Hepatic stellate cell (primary cell): ENCODE measurements around the gene CCM2L.

Experiments
- DNase-seq: peaks from one replicate; pipeline ENCODE4 v3.0.0; 2011; ENCODE audit warnings: low spot score

Gene CCM2L

DNA sequence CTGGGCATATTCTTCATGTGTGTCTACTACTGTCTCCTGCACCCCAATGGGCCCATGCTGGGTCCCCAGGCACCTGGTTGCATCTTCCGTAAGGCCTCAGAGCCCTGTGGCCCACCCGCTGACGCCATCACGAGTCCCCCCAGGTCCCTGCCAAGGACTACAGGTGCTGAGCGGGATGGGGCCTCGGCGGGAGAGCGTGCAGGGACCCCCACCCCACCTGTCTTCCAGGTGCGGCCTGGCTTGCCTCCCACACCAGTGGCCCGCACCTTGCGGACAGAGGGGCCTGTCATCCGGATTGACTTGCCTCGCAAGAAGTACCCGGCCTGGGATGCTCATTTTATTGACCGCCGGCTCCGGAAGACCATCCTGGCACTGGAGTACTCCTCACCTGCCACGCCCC, 13.2 kb upstream of the CCM2L start:
- DNase-seq: no peak

DNA sequence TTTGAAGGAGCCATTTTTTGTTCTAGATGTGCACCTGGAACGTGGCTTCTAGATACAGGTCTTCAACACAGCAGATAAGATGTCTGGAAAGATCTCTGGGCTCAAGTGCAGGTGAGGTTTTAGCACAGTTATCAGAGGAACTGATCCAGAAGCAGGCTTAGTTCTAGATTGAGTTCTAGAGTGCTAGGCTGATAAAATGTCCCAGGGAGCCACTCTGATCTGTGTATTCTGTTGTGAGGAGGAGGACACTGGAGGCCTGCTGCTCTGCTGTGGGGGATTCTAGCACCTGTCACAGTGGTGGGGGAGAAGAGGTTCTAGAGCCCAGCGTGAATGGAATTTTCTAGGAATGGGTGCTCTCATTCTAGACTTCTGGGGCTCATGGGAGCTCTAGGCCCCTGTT, 12.0 kb upstream of the CCM2L start:
- DNase-seq: no peak

DNA sequence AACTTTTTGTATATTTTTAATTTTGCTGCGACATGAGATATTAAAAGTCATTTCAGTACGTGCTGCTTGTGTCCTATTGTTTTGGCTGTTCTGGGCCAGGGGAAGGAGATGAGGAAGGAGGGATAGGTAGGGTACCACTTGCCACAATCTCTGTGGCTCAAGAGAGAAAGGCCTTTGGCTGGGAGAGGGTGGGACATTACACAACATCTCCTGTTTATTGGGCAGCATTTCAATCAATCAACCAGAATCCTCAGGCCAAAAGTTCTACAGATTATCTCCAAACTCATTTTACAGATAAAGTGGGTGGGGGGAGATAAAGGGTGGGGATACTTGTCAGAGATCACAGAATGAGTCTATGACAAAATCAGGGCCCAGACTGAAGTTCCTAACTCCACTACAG, 6.9 kb upstream of the CCM2L start:
- DNase-seq: no peak

DNA sequence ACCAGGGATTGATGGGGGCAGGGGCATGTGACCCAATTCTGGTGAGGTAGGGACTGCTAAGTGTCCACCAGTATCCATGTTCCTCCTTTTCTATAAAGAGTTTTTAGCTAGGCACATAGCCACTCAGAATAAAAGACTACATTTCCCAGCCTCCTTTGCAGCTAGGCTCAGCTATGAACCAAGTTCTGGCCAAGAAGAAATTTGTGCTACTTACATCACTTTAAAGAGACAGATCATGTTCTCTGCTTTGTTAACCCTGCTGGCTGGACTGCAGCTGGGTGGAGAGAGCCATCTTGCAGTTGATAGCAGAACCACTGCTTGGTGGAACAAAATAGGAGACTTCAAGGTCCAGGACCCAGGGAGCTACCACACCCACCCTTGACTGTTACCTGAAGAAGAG, 5.3 kb upstream of the CCM2L start:
- DNase-seq: peak; percentile 43

DNA sequence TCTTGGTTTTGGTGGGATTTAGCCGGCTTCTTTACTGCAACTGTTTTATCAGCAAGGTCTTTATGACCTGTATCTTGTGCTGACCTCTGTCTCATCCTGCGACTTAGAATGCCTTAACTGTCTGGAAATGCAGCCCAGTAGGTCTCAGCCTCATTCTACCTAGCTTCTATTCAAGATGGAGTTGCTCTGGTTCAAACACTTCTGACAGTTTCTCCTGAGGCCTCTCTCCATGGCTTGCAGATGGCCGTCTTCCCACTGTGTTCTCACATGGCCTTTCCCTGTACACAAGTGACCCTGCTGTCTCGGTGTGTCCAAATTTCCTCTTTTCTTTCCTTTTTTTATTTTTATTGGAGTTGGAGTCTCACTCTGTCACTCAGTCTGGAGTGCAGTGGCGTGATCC, 4.2 kb upstream of the CCM2L start:
- no peak for DNase-seq

DNA sequence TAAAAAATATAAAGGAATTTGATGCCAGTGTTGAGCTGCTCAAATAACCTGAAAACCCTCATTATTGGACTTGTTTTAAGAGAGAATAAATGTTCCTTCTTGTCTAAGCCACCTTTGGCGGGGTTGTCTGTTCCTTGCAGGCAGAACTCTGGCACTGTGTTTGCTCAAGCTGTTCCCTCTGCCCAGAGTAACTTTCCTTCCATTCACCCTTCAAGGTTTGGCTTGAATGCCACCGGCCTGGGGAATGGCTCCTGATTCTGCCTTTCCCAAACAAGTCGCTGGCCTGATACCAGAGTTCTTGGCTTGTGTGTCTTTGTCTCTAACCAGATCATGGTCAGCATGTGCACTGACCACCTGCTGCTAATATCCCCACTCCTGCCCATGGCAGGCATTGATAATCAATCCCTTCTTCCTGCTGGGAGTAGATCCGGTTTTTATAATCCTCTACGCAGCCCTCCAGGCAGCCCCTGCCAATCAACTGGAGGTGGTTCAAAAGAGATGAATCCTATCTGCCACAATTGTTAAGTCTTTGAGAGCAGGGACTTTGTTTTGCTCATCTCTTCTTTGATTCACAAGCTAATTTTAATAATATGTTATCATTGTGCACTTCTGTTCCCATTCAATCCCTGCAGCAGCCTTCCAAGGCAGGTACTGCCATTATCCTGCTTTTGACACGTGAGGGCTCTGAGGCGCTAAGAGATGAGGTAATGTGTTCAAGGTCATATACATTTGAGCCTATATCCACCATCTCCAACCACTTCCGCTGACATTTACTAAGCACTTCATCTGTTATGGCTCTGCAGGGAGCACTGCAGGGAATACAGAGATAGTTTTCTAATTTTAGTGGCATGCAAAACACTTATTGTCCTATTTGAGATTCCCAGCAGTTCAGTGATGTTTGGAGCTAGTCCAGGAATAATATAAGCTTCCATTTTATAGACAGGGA, 3.1 kb upstream of the CCM2L start:
- no peak for DNase-seq

DNA sequence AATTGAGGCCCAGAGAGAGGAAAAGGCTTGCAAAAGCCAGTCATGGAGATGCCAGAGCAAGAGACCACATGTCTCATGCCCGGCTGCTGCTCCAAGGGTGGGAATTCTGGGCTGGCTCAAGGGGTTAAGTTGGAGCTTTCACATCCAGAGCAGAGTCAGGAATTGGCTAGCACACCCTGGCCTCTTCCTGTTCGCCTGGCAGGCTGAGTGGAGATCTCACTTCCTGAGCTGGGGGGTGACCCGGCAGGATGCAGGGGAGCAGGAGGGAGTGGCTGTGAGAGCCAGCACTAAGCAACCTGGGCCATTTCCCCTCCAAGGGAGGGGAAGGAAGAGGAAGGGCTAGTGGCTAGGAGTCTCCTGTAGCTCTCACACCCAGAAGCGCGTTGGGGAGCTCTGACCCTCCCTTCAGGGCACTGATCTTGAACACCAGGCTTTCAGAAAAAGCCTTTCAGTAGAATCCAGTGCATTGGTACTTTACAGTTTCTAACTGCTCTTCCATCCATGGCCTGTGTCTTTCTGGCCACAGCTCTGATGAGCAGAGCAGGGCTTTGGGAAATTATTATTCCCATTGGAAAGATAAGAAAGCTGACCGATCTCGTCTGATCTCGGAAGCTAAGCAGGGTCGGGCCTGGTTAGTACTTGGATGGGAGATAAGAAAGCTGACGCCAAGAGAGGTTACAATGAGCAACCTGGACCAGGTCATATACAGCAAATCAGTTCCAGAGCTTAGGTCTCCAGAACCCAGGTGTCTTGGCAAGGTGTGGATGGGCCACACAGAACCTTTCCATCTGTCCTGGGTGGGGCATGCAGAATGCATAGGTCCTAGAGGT, 2.2 kb upstream of the CCM2L start:
- no peak for DNase-seq

DNA sequence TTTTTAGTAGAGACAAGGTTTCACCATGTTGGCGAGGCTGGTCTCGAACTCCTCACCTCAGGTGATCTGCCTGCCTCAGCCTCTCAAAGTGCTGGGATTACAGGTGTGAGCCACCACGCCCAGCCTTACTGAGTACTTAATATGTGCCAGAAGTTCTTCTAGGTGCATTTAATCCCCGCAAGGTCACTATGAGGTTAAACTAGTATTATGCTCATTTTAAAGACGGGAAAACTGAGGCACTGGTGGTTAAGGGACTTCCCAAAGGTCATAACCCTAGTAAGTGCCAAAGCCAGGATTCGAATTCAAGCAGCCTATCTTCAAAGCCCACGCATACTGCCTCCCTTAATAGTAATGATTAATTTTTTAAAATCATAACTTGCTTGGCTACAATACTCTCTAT, 674 bp upstream of the CCM2L start:
- no peak for DNase-seq

DNA sequence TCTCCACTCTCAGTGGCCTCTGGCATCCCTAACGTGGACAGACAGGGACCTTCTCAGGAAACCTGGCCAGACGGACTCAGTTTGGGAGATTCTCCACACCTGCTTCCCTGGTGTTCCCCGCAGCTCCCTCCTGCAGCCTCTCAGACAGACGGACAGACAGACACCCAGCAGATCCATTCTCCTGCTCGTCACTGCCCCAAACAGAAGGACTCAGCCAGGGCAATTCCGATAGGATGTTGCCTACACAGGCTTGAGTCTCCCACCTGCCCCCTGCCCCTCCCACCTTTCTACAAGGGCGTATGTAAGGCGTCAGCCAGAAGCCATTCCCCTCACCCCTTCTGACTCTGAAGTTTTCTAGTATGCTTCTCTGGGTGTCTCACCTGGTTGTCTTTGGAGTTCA, 428 bp downstream of the CCM2L start:
- no peak for DNase-seq

DNA sequence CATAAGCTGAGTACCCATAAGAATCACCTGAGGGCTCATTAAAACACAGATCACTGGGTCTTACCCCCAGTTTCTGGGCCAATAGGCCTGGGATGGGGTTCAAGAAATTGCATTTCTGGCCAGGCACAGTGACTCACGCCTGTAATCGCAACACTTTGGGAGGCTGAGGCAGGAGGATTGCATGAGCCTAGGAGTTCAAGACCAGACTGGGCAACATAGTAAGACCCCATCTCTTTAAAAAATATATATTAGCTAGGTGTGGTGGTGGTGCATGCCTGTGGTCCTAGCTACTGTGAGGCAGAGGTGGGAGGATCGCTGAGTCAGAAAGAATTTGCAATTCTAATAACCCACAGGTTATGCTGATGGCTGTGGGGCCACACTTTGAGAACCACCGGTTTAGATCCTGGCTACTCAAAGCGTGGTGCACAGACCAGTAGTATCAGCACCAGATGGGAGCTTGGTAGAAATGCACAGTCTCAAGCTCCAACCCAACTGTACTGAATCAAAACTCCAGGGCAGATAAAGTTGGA, 2.0 kb downstream of the CCM2L start:
- DNase-seq: no peak

DNA sequence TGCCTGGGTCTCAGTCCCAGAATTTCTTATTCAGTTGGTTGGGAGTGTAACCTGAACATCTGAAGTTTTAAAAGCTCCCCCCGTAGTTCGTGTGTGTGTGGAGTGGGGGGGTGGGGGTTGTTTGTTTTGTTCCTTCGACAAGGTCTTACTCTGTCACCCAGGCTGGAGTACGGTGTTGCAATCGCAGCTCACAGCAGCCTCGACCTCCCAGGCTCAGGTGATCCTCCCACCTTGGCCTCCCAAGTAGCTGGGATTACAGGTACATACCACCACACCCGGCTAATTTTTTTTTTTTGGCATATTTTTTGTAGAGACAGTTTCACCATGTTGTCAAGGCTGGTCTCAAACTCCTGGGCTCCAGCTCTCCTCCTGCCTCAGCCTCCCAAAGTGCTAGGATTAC, 3.1 kb downstream of the CCM2L start:
- DNase-seq: no peak

DNA sequence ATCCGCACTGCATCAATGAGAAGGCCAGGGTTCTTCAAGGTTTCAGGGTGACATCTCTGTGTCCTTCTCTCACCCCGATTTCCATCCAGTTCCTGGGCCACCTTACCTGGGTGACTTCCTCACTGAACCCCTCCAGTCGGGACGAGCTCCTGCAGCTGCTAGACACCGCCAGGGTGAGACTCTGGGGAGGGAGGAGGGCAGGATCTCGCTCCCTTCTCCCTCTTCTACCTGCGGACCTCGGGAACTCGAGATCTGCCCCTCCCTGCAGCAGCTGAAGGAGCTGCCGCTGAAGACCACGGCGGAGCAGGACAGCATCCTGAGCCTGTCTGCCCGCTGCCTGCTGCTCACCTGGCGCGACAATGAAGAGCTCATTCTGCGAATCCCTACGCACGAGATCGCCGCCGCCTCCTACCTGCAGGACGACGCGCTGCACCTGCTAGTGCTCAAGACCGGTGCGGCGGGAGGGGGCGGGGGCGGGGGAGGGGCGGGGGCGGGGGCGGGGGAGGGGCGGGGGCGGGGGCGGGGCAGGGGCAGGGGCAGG, 7.5 kb downstream of the CCM2L start:
- DNase-seq: no peak

DNA sequence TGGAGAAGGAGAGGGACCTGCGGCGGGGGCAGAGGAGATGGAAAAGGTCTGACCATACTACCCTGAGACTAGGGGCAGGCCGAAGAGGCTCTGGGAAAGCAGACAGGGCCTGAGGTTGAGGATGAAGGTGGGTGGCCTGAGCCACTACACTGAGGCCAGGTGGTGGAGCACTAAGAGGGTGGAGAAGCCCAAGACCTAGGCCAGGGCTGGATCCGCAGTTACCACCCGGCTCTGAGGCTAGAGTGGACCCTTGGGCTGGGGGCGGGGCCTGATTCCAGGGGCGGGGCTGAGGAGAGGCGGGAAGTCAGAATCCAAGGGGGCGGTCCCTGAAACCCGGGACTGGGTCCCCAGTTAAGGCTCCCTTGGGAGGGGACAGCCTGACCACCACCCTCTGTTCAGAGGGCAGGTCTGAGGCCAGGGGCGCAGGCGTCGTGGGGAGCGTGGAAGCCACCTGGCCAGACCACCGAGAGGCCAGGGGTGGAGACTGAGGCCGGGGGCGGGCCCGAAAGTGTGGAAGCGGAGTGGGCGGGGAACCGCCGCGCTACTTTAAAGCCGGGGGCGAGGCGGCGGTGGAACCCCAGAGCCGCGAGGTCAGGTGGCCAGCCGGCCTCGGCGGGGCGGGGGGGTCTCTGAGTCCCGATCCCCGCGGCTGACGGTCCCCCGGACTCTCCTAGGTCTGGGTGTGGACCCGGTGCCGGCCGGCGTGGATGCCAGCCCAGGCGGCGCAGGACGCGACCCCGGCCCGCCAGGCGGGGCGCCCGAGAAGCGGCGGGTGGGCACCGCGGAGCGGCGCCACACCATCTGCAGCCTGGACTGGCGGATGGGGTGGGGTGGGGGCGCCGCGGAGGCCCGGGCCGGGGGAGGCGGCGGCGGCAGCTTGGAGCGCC, 8.3 kb downstream of the CCM2L start:
- DNase-seq: no peak

DNA sequence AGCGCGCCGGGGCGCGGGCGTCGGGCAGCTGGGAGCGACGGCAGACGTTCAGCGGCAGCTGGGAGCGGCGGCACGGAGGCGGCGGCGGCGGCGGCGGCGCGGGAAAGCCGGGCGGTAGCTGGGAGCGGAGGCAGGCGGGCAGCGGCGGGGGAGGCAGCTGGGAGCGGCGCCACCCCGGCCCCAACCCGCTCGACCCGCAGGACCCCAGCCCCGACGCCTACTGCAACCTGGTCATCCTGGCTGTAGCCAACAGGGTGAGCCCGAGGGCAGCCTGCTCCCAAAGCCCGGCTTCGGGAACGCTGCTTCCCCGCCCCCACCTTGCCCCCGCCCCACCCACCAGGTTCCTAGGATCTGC, 8.9 kb downstream of the CCM2L start:
- DNase-seq: no peak

DNA sequence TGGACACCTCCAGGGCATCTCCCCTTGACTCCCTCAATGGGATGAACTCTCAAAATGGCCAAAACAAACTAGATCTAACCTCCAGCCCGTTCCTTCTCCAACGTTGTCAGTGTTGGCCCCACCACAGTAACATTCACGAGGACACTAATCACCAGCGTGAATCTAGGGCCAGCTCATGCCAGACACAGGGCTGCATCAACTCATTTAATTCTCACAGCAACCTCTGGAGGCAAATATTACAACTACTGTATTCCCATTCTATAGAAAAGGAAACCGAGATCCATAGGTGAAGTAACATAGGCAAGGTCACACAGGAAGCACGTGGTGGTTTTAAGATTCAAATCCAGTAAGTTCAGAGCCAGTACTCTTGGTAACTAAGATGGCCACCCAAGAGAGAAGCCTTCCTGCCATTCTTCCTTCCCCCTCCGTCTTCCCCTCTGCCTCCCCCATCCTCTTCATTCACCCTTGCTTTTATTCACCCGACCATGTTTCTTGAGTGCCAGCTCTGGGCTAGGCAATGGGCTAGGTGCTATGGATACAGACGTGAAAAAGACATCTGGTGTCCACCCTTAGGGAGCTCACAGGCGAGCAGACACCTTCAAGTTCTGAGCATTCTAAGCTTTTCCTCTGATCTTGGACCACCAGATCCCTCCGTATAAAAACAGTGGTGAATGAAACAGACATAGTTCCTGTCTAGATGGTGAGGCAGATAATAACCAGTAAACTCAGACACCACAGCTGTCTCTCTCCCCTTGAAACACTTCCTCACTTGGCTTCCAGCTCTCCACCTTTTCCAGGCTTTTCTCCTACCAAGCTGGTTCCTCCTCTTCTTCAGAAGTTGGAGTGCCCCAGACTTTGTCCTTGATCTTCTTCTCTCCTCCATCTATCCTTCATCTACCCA, 9.6 kb downstream of the CCM2L start:
- DNase-seq: no peak

DNA sequence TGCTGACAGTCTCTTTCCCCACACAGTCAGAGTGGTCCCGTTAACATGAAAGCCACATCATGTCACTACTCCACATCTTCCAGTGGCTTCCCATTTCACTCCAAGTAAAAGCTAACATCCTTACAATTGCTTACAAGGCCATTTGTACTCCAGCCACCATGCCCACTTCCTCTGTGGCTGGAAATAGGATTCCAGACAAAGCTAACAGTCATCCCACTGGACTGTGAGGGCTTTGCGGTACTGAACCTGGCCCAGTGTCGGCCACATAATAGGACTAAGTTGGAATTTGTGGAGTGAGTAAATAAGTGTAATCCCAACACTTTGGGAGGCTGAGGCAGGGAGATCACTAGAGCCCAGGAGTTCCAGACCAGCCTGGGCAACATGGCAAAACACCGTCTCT, 10.9 kb downstream of the CCM2L start:
- DNase-seq: no peak

DNA sequence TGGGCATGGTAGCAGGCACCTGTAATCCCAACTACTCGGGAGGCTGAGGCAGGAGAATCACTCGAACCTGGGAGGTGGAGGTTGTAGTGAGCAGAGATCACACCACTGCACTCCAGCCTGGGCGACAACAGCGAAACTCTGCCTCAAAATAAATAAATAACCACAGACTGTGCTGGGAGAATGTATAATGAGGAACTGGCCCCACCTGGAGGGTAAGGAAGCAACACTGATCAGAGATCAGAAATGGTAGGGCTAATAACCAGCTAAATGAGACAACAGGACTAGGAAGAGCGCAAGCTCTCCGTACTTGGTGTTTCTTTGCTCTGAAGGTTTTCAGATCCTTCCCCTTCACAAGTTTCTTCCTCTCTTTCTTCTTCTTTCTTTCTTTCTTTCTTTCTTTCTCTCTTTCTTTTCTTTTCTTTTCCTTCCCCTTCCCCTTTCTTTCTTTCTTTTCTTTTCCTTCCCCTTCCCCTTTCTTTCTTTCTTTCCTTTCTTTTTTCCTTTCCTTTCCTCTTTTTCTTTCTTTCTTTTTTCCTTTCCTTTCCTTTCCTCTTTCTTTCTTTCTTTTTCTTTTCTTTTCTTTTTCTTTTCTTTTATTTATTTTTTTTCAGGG, 14.6 kb downstream of the CCM2L start:
- no peak for DNase-seq

DNA sequence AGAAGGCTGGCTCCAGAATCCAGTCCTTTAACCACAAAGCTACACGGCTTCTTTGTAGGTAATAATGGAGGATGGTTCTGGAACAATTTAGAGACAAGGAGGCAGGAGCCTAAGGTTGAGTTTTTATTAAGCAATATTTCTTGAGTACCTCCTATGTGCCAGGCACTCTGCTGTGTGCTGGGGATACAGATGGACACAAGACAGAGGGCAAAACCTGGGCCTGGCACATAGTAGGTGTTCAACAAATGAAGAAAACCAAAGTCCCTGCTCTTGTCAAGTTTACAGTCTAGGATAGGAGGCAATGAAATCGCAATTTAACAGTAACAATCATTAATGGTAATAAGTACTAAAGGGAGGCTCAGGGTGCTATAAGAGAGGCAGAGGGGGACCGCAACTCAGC, 17.4 kb downstream of the CCM2L start:
- DNase-seq: no peak

DNA sequence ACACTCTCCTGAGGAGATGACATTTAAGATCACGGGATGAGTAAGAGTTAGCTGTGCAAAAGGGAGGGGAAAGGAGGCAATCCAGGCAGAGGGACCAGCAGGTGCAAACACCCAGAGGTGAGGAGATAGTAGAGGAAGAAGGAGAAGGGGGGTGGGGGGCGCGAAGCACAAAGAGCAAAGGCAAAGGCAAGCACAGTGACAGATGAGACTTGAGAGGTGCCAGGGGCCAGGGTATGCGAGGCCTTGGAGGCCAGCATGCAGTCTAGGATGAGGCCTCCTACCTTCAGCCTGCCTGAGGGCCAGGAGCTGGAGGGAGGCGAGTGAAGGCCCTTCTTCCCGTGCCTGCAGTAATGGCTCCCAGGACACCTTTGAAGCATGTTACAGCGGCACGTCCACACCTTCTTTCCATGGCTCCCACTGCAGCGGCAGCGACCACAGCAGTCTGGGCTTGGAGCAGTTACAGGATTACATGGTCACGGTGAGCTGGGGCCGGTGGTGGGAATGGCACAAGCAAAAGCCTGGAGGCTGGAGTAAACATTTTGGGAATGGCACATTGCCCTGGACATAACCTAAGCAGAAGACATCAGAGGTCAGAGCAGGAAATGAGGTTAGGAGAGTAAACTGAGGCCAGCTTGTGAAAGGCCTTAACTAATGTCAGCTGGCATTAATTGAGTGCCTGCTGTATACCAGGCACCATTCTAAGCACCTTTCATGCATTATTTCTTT, 18.6 kb downstream of the CCM2L start:
- DNase-seq: no peak

DNA sequence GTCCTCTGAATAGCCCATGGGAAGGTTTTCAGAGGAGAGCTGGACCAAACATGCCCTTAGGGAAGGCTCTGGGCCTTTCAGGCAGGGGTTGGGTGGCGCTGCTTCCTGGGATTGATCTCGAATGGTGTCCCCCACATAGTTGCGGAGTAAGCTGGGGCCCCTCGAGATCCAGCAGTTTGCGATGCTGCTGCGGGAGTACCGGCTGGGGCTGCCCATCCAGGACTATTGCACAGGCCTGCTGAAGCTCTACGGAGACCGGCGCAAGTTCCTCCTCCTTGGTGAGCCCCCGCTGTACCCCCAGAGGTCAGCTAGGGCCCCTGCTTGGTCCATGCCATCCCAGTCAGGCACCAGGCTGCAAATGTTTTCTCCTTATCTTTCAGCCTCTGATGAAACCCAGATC, 19.3 kb downstream of the CCM2L start:
- DNase-seq: no peak
